GM12892 (cell line): ENCODE data around the gene RAB25.

Experiments
- DNase-seq: peaks from one replicate; pipeline ENCODE4 v3.0.0; 2011; ENCODE audit not compliant: insufficient read length
- FAIRE-seq: peaks from 2 replicates; lab custom pipeline; 2011; peaks lifted over from hg19 to GRCh38; lab: Jason Lieb, UNC
- POLR2A ChIP-seq: IDR thresholded peaks from 2 replicates; pipeline ENCODE4 v1.6.1; 2011; ENCODE audit warnings: low read depth, low read length, control low read depth
- POLR2AphosphoS5 ChIP-seq: IDR thresholded peaks from 2 replicates; pipeline ENCODE4 v1.6.1; 2011; ENCODE audit warnings: low read depth, low read length, control low read depth
- TAF1 ChIP-seq: IDR thresholded peaks from 2 replicates; pipeline ENCODE4 v1.6.1; 2011; ENCODE audit warnings: low read depth, mild to moderate bottlenecking, control low read depth, low read length, borderline replicate concordance

RAB25 gene

GRCh38 chr1:156081917-156082308, 21.0 kb downstream of the RAB25 start:
- DNase-seq: no peak
- no peak for FAIRE-seq
- no peak for TF ChIP-seq TAF1
- no peak for TF ChIP-seq POLR2A
- TF ChIP-seq POLR2AphosphoS5: no peak

DNA sequence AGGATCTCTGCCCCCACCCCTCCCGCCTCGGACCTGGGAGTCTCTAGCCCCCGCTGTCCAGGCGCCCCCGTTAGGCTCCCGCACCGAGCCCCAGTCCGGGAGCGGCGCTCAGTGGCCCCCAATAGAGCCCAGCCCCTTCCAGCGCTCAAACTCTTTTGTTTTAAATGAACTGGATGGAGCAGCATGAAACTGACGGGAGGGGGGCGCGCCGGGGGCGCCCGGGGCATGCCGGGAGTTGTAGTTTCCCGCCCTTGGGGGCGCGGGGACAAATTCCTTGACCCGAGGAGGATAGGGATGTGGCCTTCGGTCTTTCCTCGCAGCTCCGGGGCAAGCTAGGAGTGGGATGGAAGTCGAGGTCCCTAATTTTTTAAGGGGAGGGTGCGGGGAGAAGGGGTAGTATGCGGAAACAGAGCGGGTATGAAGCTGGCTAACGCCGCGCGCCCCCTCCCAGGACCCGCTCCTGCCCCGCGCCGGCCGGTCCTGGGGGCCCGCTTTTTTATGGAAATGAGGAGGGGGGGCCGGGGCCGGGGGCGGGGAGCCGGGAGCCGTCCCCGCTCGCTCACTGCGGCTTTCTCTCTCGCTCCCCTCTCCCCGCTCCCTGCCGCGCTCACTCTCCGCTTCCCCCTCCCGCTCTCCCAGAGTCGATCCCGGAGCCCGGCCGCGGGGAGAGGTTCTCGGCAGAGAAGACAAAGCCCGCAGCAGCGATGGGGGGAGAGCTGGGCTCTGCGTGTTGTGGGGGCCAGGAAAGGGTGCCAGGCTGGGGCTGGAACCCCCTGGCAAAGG, 21.5 kb downstream of the RAB25 start, which contains the start of gene MEX3A:
TSS of gene MEX3A (minus strand) at position 157 of the 783 bp plus-strand sequence. CDS start 467 bp downstream, outside the sequence.
- DNase-seq: peak; percentile 84
- TF ChIP-seq POLR2A (no peak), TAF1 (no peak), POLR2AphosphoS5 (no peak)
- peak; percentile 70 for FAIRE-seq

DNA sequence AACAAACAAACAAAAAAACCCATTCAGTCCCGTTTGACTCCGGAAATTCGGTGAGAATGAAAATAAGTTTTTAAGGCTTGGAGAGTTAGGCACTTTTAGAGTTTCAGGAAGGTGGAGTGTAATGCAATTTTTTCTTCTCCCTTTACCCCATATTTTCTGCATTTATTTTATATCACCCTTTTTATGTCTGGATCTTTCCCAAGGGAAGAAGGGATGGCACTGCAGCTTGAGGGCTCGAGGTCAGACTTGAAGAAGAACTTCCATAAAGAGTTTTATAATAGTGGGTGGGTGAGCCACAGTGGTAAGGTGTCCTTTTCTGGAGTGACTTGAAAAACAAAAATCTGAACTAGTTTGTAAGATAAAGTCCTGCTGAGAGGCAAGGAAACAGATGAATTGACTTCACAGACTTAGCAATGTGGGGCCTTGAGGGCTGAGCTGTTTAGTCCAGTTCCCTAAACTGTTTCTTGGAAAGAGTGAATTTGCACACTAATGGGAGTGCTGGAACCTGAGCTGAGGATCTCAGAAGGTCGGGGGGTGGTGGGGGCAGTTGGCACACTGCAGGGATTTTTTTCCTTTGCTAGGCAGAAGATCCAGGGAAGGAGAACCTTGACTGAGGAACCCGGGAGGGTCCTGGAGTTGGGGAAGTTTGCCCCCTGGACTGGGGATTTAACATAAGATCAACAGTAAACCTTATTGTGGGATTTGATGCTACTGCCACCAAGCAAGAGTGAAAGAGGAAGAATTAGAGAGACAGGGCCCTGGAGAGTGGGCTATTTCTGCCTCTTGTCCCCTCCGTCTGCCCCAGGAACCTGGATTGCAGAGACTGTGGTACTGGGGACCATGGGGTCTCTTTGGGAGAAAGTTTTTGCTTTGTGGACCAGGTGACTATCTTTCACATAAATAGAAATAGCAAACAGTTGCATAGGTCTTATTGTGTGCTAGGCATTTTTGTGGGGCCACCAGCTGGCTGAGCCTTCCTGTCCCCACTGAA, 23.1 kb downstream of the RAB25 start:
- FAIRE-seq (no peak), DNase-seq (no peak)
- TF ChIP-seq TAF1 (no peak), POLR2AphosphoS5 (no peak), POLR2A (no peak)

DNA sequence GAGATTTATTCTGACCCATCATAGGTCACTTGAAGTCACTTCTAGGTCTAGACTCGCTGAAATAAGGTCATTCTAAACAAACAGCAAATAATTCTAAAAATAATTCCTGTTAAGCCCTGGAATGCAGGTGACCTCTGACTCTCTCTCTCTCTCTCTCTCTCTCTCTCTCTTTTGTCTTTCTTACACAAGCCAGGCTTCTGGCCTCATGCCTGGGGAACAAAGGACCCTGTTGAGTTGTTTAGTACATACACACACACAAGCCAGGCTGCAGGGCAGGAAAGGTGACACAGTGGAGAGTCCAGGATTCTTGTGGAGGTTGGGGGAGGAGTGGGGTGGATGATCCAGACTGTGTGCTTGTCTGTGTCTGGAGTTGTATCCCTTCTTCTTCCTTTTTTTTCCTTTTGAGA, 25.3 kb downstream of the RAB25 start:
- FAIRE-seq (no peak), DNase-seq (no peak)
- no peak for TF ChIP-seq POLR2AphosphoS5
- no peak for TF ChIP-seq POLR2A
- TF ChIP-seq TAF1: no peak

DNA sequence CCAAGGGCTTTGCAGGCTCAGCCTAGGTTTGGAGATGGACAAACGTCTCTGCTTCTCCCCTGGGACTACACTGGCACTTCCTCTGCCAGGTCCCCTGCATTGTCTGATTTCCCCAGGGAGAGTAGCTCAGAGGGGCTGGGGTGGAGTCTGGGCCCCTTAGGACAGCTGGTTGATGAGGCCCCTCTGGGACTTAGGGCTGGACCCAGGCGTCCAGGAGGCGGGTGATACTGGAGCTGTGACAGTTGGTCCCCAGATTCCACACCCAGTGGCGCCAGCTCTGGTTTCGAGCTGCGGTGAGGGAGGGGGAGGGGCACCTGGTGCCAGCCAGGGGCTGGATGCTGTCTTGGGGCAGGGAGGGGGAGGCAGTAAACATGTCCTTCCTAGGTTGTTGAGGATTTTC, 28.7 kb downstream of the RAB25 start:
- no peak for FAIRE-seq
- no peak for DNase-seq
- TF ChIP-seq POLR2A (no peak), POLR2AphosphoS5 (no peak), TAF1 (no peak)

GRCh38 chr1:156090138-156090839, 29.3 kb downstream of the RAB25 start:
- DNase-seq (no peak), FAIRE-seq (no peak)
- TF ChIP-seq POLR2AphosphoS5 (no peak), TAF1 (no peak), POLR2A (no peak)

DNA sequence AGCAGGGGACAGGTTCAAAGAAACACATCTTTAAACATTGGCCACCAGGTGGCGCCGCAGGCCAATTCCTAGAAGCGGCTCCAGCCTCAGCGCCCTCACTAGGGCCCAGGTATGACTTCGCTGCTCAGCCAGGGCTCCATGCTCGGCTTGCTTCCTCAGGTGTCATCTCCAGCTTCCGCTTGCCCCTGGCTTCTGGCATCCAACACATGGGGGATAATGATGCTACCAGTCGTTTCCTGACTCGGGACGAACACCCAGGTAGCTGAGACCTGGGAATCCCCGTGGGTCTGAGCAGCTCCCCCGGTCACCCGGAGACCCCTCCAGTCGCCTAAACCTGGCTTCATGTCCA, 29.9 kb downstream of the RAB25 start:
- TF ChIP-seq TAF1 (no peak), POLR2AphosphoS5 (no peak), POLR2A (no peak)
- peak; percentile 80 for DNase-seq
- peak; percentile 84 for FAIRE-seq

GRCh38 chr1:156091610-156092009, 30.6 kb downstream of the RAB25 start:
- DNase-seq: no peak
- no peak for FAIRE-seq
- TF ChIP-seq POLR2AphosphoS5: no peak
- TF ChIP-seq POLR2A: no peak
- TF ChIP-seq TAF1: no peak

GRCh38 chr1:156095906-156096508, 35.0 kb downstream of the RAB25 start:
- FAIRE-seq: peak; percentile 61
- no peak for DNase-seq
- TF ChIP-seq POLR2AphosphoS5: no peak
- no peak for TF ChIP-seq TAF1
- TF ChIP-seq POLR2A: no peak

- FAIRE-seq: peak; percentile 96
- TF ChIP-seq POLR2A: peak; percentile 55; the same call in 1 of the 2 replicates
- no peak; the same call in 1 of the 2 replicates for TF ChIP-seq POLR2AphosphoS5
- DNase-seq: peak; percentile 88
These were observed 35.9 kb downstream of the RAB25 start for GRCh38 chr1:156096640-156097391.
